Activated T-helper 17 cell treated with anti-CD3 and anti-CD28 coated beads, Interleukin-2, amount 50 U/mL, for 72 hours (primary cell): ENCODE data around the gene GLCCI1. TPM values are rescaled to one million over a fixed set of nuclear protein-coding genes. Genes with fewer than 3 reads are reported as not detected.

Experiments
- ATAC-seq: fragments of 150-1000 bp; cut with Tn5 transposase; replicated peaks from 2 replicates; pipeline ENCODE4 v1.10.0; 2021; ENCODE audit warnings: mild to moderate bottlenecking, moderate library complexity
- H3K27ac Mint-ChIP-seq: one replicate; pipeline ENCODE4 v1.8.0; 2022; ENCODE audit warnings: mixed read lengths
- H3K27me3 Mint-ChIP-seq: one replicate; pipeline ENCODE4 v1.8.0; 2022; ENCODE audit warnings: mixed read lengths
- H3K36me3 Mint-ChIP-seq: one replicate; pipeline ENCODE4 v1.8.0; 2022; ENCODE audit warnings: low read depth, mild to moderate bottlenecking, mixed read lengths
- H3K4me1 Mint-ChIP-seq: one replicate; pipeline ENCODE4 v1.8.0; 2022; ENCODE audit warnings: mixed read lengths
- H3K4me3 Mint-ChIP-seq: one replicate; pipeline ENCODE4 v1.8.0; 2022; ENCODE audit warnings: mild to moderate bottlenecking, mixed read lengths
- H3K9me3 Mint-ChIP-seq: one replicate; pipeline ENCODE4 v1.8.0; 2022; ENCODE audit warnings: mixed read lengths
- total RNA-seq, 2 donors: library from RNA; stranded (reverse); gene quantifications; one replicate each; pipeline ENCODE4 v1.2.3, GENCODE V29; 2022

GLCCI1 gene
- total RNA-seq, 2 donors from 2014 or later = 22.3 to 29.1 TPM

GRCh38 chr7:7944619-7945282 lies 23.8 kb upstream of the GLCCI1 start:
- H3K4me3 Mint-ChIP-seq = peak overlapping the region; percentile 78
- H3K36me3 Mint-ChIP-seq = no peaks in the 10 kb centered on the region

GRCh38 chr7:7946486-7946885 lies 22.1 kb upstream of the GLCCI1 start:
- ATAC-seq = no peak
- Mint-ChIP-seq H3K27me3 (no peaks in the 10 kb centered on the region), H3K4me1 (peaks cover 30% of the 10 kb centered on the region), H3K27ac (peak overlapping the region; percentile 8), H3K9me3 (peaks cover 3% of the 10 kb centered on the region), H3K4me3 (no peak overlapping the region), H3K36me3 (no peaks in the 10 kb centered on the region)

More at GRCh38 chr7:7944619-7945282, 23.8 kb upstream of the GLCCI1 start:
- H3K27ac Mint-ChIP-seq = peak overlapping the region; percentile 85
- H3K9me3 Mint-ChIP-seq = no peaks in the 10 kb centered on the region
- H3K4me1 Mint-ChIP-seq = peaks cover 27% of the 10 kb centered on the region
- ATAC-seq = peak; percentile 97
- H3K27me3 Mint-ChIP-seq = no peaks in the 10 kb centered on the region

GRCh38 chr7:7948232-7948631 lies 20.4 kb upstream of the GLCCI1 start:
- H3K4me3 Mint-ChIP-seq = no peak overlapping the region
- no peak for ATAC-seq

GRCh38 chr7:7953806-7954205 lies 14.8 kb upstream of the GLCCI1 start:
- Mint-ChIP-seq H3K27ac (no peak overlapping the region), H3K36me3 (no peaks in the 10 kb centered on the region), H3K27me3 (no peaks in the 10 kb centered on the region), H3K4me3 (no peak overlapping the region), H3K4me1 (peaks cover 7% of the 10 kb centered on the region), H3K9me3 (peaks cover 3% of the 10 kb centered on the region)
- ATAC-seq = no peak

More at GRCh38 chr7:7948232-7948631, 20.4 kb upstream of the GLCCI1 start:
- peaks cover 3% of the 10 kb centered on the region for H3K9me3 Mint-ChIP-seq
- peaks cover 30% of the 10 kb centered on the region for H3K4me1 Mint-ChIP-seq
- H3K27ac Mint-ChIP-seq = no peak overlapping the region
- H3K36me3 Mint-ChIP-seq = no peaks in the 10 kb centered on the region
- no peaks in the 10 kb centered on the region for H3K27me3 Mint-ChIP-seq

GRCh38 chr7:7956531-7957128 lies 12.0 kb upstream of the GLCCI1 start:
- H3K27ac Mint-ChIP-seq = no peak overlapping the region
- H3K27me3 Mint-ChIP-seq = no peaks in the 10 kb centered on the region
- no peaks in the 10 kb centered on the region for H3K9me3 Mint-ChIP-seq
- H3K4me3 Mint-ChIP-seq = no peak overlapping the region
- ATAC-seq = no peak
- H3K4me1 Mint-ChIP-seq = peaks cover 4% of the 10 kb centered on the region
- no peaks in the 10 kb centered on the region for H3K36me3 Mint-ChIP-seq

- no peak for ATAC-seq
Observed at GRCh38 chr7:7957513-7957912, 11.1 kb upstream of the GLCCI1 start.

GRCh38 chr7:7959979-7960670 lies 8.5 kb upstream of the GLCCI1 start:
- Mint-ChIP-seq H3K4me1 (peaks cover 4% of the 10 kb centered on the region), H3K4me3 (no peak overlapping the region), H3K27ac (no peak overlapping the region), H3K36me3 (no peaks in the 10 kb centered on the region), H3K9me3 (no peaks in the 10 kb centered on the region), H3K27me3 (no peaks in the 10 kb centered on the region)
- no peak for ATAC-seq

More at GRCh38 chr7:7957513-7957912, 11.1 kb upstream of the GLCCI1 start:
- Mint-ChIP-seq H3K4me3 (no peak overlapping the region), H3K36me3 (no peaks in the 10 kb centered on the region), H3K27ac (no peak overlapping the region), H3K9me3 (no peaks in the 10 kb centered on the region), H3K27me3 (no peaks in the 10 kb centered on the region), H3K4me1 (peaks cover 4% of the 10 kb centered on the region)

GRCh38 chr7:7962851-7963250 lies 5.7 kb upstream of the GLCCI1 start:
- H3K4me3 Mint-ChIP-seq = no peak overlapping the region
- no peaks in the 10 kb centered on the region for H3K9me3 Mint-ChIP-seq
- no peak for ATAC-seq
- H3K27ac Mint-ChIP-seq = no peak overlapping the region
- H3K4me1 Mint-ChIP-seq = no peaks in the 10 kb centered on the region
- no peaks in the 10 kb centered on the region for H3K27me3 Mint-ChIP-seq
- H3K36me3 Mint-ChIP-seq = no peaks in the 10 kb centered on the region

GRCh38 chr7:7964250-7964649 lies 4.3 kb upstream of the GLCCI1 start:
- peaks cover 5% of the 10 kb centered on the region for H3K4me1 Mint-ChIP-seq
- ATAC-seq = no peak
- no peaks in the 10 kb centered on the region for H3K27me3 Mint-ChIP-seq
- H3K36me3 Mint-ChIP-seq = no peaks in the 10 kb centered on the region
- no peak overlapping the region for H3K4me3 Mint-ChIP-seq
- H3K9me3 Mint-ChIP-seq = no peaks in the 10 kb centered on the region
- no peak overlapping the region for H3K27ac Mint-ChIP-seq

- peaks cover 5% of the 10 kb centered on the region for H3K4me1 Mint-ChIP-seq
- H3K36me3 Mint-ChIP-seq = no peaks in the 10 kb centered on the region
- H3K27ac Mint-ChIP-seq = no peak overlapping the region
- H3K9me3 Mint-ChIP-seq = no peaks in the 10 kb centered on the region
- no peak for ATAC-seq
- H3K4me3 Mint-ChIP-seq = no peak overlapping the region
- H3K27me3 Mint-ChIP-seq = no peaks in the 10 kb centered on the region
Observed at GRCh38 chr7:7964691-7965090, 3.9 kb upstream of the GLCCI1 start.

- no peak overlapping the region for H3K4me3 Mint-ChIP-seq
- peaks cover 5% of the 10 kb centered on the region for H3K4me1 Mint-ChIP-seq
- H3K36me3 Mint-ChIP-seq = no peaks in the 10 kb centered on the region
- H3K27me3 Mint-ChIP-seq = no peaks in the 10 kb centered on the region
- H3K9me3 Mint-ChIP-seq = no peaks in the 10 kb centered on the region
- no peak for ATAC-seq
- H3K27ac Mint-ChIP-seq = peak overlapping the region; percentile 52
Observed at GRCh38 chr7:7965301-7965700, 3.3 kb upstream of the GLCCI1 start.

GRCh38 chr7:7966141-7966734 lies 2.4 kb upstream of the GLCCI1 start:
- H3K27ac Mint-ChIP-seq = peak overlapping the region; percentile 52
- H3K36me3 Mint-ChIP-seq = no peaks in the 10 kb centered on the region
- no peaks in the 10 kb centered on the region for H3K27me3 Mint-ChIP-seq
- ATAC-seq = peak; percentile 1
- H3K4me1 Mint-ChIP-seq = peaks cover 5% of the 10 kb centered on the region
- peak overlapping the region; percentile 6 for H3K4me3 Mint-ChIP-seq
- no peaks in the 10 kb centered on the region for H3K9me3 Mint-ChIP-seq

- no peak for ATAC-seq
- H3K4me1 Mint-ChIP-seq = peaks cover 8% of the 10 kb centered on the region
- peak overlapping the region; percentile 79 for H3K27ac Mint-ChIP-seq
- H3K36me3 Mint-ChIP-seq = no peaks in the 10 kb centered on the region
- H3K27me3 Mint-ChIP-seq = no peaks in the 10 kb centered on the region
- no peaks in the 10 kb centered on the region for H3K9me3 Mint-ChIP-seq
- H3K4me3 Mint-ChIP-seq = peak overlapping the region; percentile 80
Observed at GRCh38 chr7:7967886-7968543, 581 bp upstream of the GLCCI1 start.
